Neural progenitor cell (in vitro differentiated cells): ENCODE data around the gene MAGEC2. TPM values are rescaled to one million over a fixed set of nuclear protein-coding genes. Genes with fewer than 3 reads are reported as not detected.

ENCODE experiments used
- DNase-seq: peaks from one replicate; pipeline ENCODE4 v3.0.0-alpha.2; 2016; ENCODE audit warnings: low spot score
- H2AFZ ChIP-seq: fragments of 200-600 bp; sonication (generic); replicated peaks from 2 replicates; pipeline ENCODE4 v1.6.1; 2016; ENCODE audit warnings: antibody characterized with exemption
- H3F3A ChIP-seq: fragments of 200-600 bp; sonication (generic); 2 replicates; pipeline ENCODE4 v1.6.1; 2016; ENCODE audit warnings: antibody characterized with exemption, low read depth
- H3K27ac ChIP-seq: fragments of 200-600 bp; sonication (generic); 2 replicates; pipeline ENCODE4 v1.5.1; 2016; ENCODE audit warnings: mild to moderate bottlenecking
- H3K27me3 ChIP-seq: fragments of 200-600 bp; sonication (generic); 2 replicates; pipeline ENCODE4 v1.6.1; 2016; ENCODE audit warnings: mild to moderate bottlenecking, moderate library complexity
- H3K36me3 ChIP-seq: fragments of 200-600 bp; sonication (generic); 2 replicates; pipeline ENCODE4 v1.5.1; 2016
- H3K4me1 ChIP-seq: fragments of 200-600 bp; sonication (generic); 2 replicates; pipeline ENCODE4 v1.6.1; 2016; ENCODE audit warnings: mixed run types
- H3K4me2 ChIP-seq: fragments of 200-600 bp; sonication (generic); 2 replicates; pipeline ENCODE4 v1.6.1; 2016
- H3K4me3 ChIP-seq: fragments of 200-600 bp; sonication (generic); 2 replicates; pipeline ENCODE4 v1.5.1; 2016
- H3K79me2 ChIP-seq: fragments of 200-600 bp; sonication (generic); 2 replicates; pipeline ENCODE4 v1.6.1; 2016; ENCODE audit warnings: low read depth
- H3K9ac ChIP-seq: fragments of 200-600 bp; sonication (generic); 2 replicates; pipeline ENCODE4 v1.6.1; 2016
- H3K9me3 ChIP-seq: fragments of 200-600 bp; sonication (generic); 2 replicates; pipeline ENCODE4 v1.5.1; 2016; ENCODE audit warnings: low read depth
- H4K20me1 ChIP-seq: fragments of 200-600 bp; sonication (generic); 2 replicates; pipeline ENCODE4 v1.6.1; 2016; ENCODE audit warnings: low read depth
- H3K27ac Mint-ChIP-seq: 3 replicates; pipeline ENCODE4 v1.8.0; 2021; ENCODE audit warnings: mixed read lengths
- H3K27me3 Mint-ChIP-seq: 2 replicates; pipeline ENCODE4 v1.8.0; 2022; ENCODE audit warnings: low read depth, mild to moderate bottlenecking, inconsistent platforms, moderate library complexity, mixed read lengths; ENCODE audit not compliant: insufficient read depth
- H3K36me3 Mint-ChIP-seq: 3 replicates; pipeline ENCODE4 v1.8.0; 2021; ENCODE audit warnings: mixed read lengths
- H3K4me1 Mint-ChIP-seq: 3 replicates; pipeline ENCODE4 v1.8.0; 2021; ENCODE audit warnings: mixed read lengths
- H3K4me3 Mint-ChIP-seq: 3 replicates; pipeline ENCODE4 v1.8.0; 2021; ENCODE audit warnings: mild to moderate bottlenecking, moderate library complexity, mixed read lengths
- H3K9me3 Mint-ChIP-seq: 3 replicates; pipeline ENCODE4 v1.8.0; 2020; ENCODE audit warnings: mixed read lengths
- EZH2 ChIP-seq: fragments of 200-600 bp; sonication (generic); IDR thresholded peaks from 2 replicates; pipeline ENCODE4 v1.6.1; 2017; ENCODE audit warnings: antibody characterized with exemption, mild to moderate bottlenecking, moderate library complexity
- EZH2phosphoT487 ChIP-seq: fragments of 200-600 bp; sonication (generic); IDR thresholded peaks from 2 replicates; pipeline ENCODE4 v1.6.1; 2017; ENCODE audit warnings: antibody characterized with exemption
- total RNA-seq: library from RNA; depleted of rRNA; stranded (reverse); fragments of >200 nt; gene quantifications from 2 replicates; pipeline ENCODE4 v1.2.3, GENCODE V29; 2015; ENCODE audit warnings: low replicate concordance
- TF ChIP-seq, protein P1 (sequence below): fragments of 200-600 bp; sonication (generic); IDR thresholded peaks from 2 replicates; pipeline ENCODE4 v1.5.1; 2017; ENCODE audit warnings: antibody characterized with exemption, mild to moderate bottlenecking

MAGEC2 gene
- total RNA-seq, 1 donor from 2014 or later, result not detected

DNA sequence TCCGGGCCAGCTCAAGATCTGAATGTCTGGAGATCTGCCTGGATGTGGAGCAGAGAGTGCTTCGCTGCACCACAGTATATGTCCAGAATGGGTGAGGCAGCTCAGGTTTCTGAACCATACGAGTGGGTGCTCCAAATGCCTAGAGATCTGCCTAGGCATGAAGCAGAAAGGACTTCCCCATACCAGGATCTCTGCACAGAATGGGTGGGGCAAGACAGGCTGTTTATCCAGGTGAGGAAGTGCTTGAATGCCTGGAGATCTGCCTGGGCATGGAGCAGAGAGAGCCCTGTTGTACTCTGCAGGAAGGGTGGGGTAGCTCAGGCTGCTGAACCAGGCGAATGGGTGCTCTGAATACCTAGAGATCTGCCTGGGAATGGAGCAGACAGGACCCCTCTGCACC is 45.4 kb upstream of the MAGEC2 start:
- Histone ChIP-seq H3F3A (no peaks in the 10 kb centered on the region), H3K36me3 (no peaks in the 10 kb centered on the region), H3K79me2 (no peaks in the 10 kb centered on the region), H3K9me3 (peaks cover 5% of the 10 kb centered on the region), H3K9ac (no peak overlapping the region), H4K20me1 (no peaks in the 10 kb centered on the region), H3K4me1 (no peaks in the 10 kb centered on the region), H2AFZ (no peak overlapping the region), H3K4me2 (no peak overlapping the region), H3K27ac (no peak overlapping the region), H3K4me3 (no peak overlapping the region), H3K27me3 (no peaks in the 10 kb centered on the region)
- Mint-ChIP-seq H3K9me3 (peaks cover 2% of the 10 kb centered on the region), H3K27me3 (no peaks in the 10 kb centered on the region), H3K4me3 (no peak overlapping the region), H3K27ac (no peak overlapping the region), H3K4me1 (no peaks in the 10 kb centered on the region), H3K36me3 (no peaks in the 10 kb centered on the region)
- no peak for DNase-seq
- no peak for TF ChIP-seq EZH2
- TF ChIP-seq, protein P1, sequence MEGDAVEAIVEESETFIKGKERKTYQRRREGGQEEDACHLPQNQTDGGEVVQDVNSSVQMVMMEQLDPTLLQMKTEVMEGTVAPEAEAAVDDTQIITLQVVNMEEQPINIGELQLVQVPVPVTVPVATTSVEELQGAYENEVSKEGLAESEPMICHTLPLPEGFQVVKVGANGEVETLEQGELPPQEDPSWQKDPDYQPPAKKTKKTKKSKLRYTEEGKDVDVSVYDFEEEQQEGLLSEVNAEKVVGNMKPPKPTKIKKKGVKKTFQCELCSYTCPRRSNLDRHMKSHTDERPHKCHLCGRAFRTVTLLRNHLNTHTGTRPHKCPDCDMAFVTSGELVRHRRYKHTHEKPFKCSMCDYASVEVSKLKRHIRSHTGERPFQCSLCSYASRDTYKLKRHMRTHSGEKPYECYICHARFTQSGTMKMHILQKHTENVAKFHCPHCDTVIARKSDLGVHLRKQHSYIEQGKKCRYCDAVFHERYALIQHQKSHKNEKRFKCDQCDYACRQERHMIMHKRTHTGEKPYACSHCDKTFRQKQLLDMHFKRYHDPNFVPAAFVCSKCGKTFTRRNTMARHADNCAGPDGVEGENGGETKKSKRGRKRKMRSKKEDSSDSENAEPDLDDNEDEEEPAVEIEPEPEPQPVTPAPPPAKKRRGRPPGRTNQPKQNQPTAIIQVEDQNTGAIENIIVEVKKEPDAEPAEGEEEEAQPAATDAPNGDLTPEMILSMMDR, result no peak
- no peak for TF ChIP-seq EZH2phosphoT487

DNA sequence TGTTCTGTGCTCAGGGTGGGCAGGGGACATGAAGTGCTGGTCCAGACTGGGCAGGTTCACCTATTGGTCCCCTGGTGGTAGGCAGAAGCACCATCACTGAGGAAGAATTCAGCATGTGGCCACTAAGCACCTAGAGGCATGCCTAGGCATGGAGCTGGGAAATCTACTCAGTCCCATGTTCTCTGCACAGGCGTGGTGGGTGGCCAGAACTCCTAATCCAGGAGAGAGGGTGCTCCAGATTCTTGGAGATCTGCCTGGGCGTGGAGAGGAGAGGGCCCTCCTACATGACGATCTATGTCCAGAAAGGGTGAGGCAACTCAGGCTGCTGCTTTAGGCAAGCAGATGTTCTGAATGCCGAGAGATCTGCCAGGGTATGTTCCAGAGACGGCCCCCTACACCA is 44.6 kb upstream of the MAGEC2 start:
- Mint-ChIP-seq H3K27me3 (no peaks in the 10 kb centered on the region), H3K27ac (no peak overlapping the region), H3K9me3 (peaks cover 2% of the 10 kb centered on the region), H3K4me3 (no peak overlapping the region), H3K36me3 (no peaks in the 10 kb centered on the region), H3K4me1 (no peaks in the 10 kb centered on the region)
- H3K36me3 ChIP-seq, result no peaks in the 10 kb centered on the region
- peaks cover 5% of the 10 kb centered on the region for H3K9me3 ChIP-seq
- H2AFZ ChIP-seq, result no peak overlapping the region
- no peaks in the 10 kb centered on the region for H3K4me1 ChIP-seq
- H3K4me3 ChIP-seq, result no peak overlapping the region
- no peaks in the 10 kb centered on the region for H3F3A ChIP-seq
- H3K27me3 ChIP-seq, result no peaks in the 10 kb centered on the region
- no peak overlapping the region for H3K4me2 ChIP-seq
- no peak overlapping the region for H3K9ac ChIP-seq
- no peak overlapping the region for H3K27ac ChIP-seq
- TF ChIP-seq, protein P1, result no peak
- no peak for TF ChIP-seq EZH2
- TF ChIP-seq EZH2phosphoT487, result no peak
- no peaks in the 10 kb centered on the region for H4K20me1 ChIP-seq
- no peaks in the 10 kb centered on the region for H3K79me2 ChIP-seq
- no peak for DNase-seq

DNA sequence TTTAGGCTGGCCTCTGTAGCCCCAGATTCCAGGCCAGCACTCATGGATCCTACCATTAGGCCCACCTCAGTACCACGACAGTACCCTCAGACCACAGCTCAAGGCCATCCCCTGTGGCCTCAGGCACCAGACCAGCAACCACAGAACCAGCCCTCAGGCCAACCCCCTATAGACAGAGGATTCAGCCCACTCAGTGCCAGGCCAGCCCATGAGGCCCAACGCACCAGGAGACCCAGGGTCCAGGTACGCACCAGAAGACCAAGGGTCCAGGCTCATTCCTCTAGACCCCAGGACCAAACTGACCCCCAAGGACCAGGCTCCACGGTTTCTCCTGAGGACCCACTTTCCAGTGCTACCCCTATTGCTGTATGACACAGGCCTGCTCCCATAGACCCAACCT is 39.5 kb upstream of the MAGEC2 start:
- Histone ChIP-seq H3K36me3 (no peaks in the 10 kb centered on the region), H2AFZ (no peak overlapping the region), H3K4me2 (no peak overlapping the region), H3K4me3 (no peak overlapping the region), H4K20me1 (no peaks in the 10 kb centered on the region), H3F3A (no peaks in the 10 kb centered on the region), H3K79me2 (no peaks in the 10 kb centered on the region), H3K9me3 (no peaks in the 10 kb centered on the region), H3K27me3 (no peaks in the 10 kb centered on the region), H3K4me1 (no peaks in the 10 kb centered on the region), H3K9ac (no peak overlapping the region), H3K27ac (no peak overlapping the region)
- Mint-ChIP-seq H3K27ac (no peak overlapping the region), H3K9me3 (no peaks in the 10 kb centered on the region), H3K27me3 (no peaks in the 10 kb centered on the region), H3K36me3 (no peaks in the 10 kb centered on the region), H3K4me3 (no peak overlapping the region), H3K4me1 (no peaks in the 10 kb centered on the region)
- TF ChIP-seq EZH2phosphoT487 (no peak), EZH2 (no peak)
- TF ChIP-seq, protein P1, result no peak
- DNase-seq, result no peak

DNA sequence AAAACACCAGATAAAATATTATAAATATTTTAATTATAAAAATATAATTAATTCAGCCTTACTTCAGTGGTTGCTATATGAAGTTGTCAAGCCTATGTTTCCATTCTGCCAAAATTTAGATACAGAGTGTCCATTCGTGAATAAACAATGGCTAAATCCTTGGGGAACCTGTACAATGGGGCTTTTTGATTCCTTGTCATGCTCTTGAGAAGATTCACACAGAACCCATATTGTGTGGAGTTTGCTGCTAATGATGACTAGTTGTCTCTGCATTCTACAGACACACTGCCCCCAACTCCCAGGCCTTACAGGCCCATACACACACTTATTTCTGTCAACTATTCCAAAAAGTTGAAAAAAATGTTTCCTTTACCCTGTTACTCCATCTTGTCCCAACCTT is 33.4 kb upstream of the MAGEC2 start:
- H3K9me3 ChIP-seq, result no peaks in the 10 kb centered on the region
- Mint-ChIP-seq H3K9me3 (peaks cover 18% of the 10 kb centered on the region), H3K27ac (no peak overlapping the region), H3K4me1 (peaks cover 1% of the 10 kb centered on the region), H3K4me3 (no peak overlapping the region), H3K36me3 (no peaks in the 10 kb centered on the region), H3K27me3 (peaks cover 4% of the 10 kb centered on the region)
- no peak overlapping the region for H3K4me2 ChIP-seq
- no peaks in the 10 kb centered on the region for H3K27me3 ChIP-seq
- no peak overlapping the region for H2AFZ ChIP-seq
- no peaks in the 10 kb centered on the region for H4K20me1 ChIP-seq
- no peak overlapping the region for H3K27ac ChIP-seq
- H3F3A ChIP-seq, result peaks cover 3% of the 10 kb centered on the region
- H3K79me2 ChIP-seq, result no peaks in the 10 kb centered on the region
- H3K9ac ChIP-seq, result no peak overlapping the region
- TF ChIP-seq, protein P1, result no peak
- TF ChIP-seq EZH2phosphoT487 (no peak), EZH2 (no peak)
- peaks cover 9% of the 10 kb centered on the region for H3K4me1 ChIP-seq
- no peak for DNase-seq
- H3K4me3 ChIP-seq, result no peak overlapping the region
- no peaks in the 10 kb centered on the region for H3K36me3 ChIP-seq
